Glomerular endothelial cell (primary cell): ENCODE measurements around the gene SGTA. TPM values are rescaled to one million over a fixed set of nuclear protein-coding genes. Genes with fewer than 3 reads are reported as not detected.
"Not testable (repeated sequence)": the region's sequence is repeated elsewhere in the genome, so short reads cannot be mapped to it uniquely, and the experiment has no call there.

ENCODE experiments used
- DNase-seq: peaks from one replicate; pipeline ENCODE4 v3.0.0-alpha.2; 2011; ENCODE audit warnings: low read depth, low spot score; ENCODE audit errors: extremely low read depth
- total RNA-seq: library from RNA; depleted of rRNA; stranded (reverse); fragments of >200 nt; gene quantifications from 2 replicates; pipeline ENCODE4 v1.2.3, GENCODE V29; 2015

Gene SGTA
- total RNA-seq, 1 donor from 2014 or later, result 75.1 TPM

DNA sequence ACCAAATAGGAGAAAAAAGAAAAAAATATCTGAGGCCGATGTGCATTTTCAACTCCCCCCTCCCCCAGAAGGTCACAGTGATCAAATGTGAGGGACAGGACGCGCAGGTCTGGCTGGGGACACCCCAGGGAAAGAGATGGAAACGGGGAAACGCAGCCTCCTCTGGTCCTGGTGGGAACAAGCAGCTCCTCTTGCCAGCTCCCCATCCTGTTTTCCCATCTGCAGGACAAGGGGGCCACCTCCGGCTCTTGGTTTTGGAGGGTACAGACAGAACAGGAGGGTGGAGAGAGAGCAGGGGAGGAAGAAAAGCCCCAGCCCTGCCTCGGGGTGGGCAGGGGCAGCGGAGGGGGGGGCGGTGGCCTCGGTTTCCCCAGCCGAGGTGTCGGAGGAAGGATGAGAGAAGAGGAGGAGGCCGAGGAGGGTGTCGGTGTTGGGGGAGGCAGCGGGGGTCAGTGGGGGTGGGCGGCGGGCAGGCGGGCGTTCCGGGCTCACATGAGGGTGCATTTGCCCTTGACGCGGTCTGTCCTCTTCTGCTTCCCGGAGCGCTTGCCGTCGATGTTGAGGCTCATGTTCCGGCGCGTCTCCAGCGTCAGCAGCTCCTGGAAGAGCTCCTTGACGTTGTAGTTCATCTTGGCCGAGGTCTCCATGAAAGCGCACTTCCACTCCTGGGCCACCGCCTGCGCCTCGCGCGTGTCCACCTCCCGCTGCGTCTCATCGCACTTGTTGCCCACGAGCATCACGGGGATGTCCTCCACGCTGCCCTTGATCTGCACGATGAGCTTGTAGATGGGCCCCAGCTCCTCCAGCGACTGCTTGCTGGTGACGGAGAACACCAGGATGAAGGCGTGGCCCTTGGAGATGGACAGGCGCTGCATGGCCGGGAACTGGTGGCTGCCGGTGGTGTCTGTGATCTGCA lies 66.1 kb downstream of the SGTA start:
- no peak for DNase-seq

DNA sequence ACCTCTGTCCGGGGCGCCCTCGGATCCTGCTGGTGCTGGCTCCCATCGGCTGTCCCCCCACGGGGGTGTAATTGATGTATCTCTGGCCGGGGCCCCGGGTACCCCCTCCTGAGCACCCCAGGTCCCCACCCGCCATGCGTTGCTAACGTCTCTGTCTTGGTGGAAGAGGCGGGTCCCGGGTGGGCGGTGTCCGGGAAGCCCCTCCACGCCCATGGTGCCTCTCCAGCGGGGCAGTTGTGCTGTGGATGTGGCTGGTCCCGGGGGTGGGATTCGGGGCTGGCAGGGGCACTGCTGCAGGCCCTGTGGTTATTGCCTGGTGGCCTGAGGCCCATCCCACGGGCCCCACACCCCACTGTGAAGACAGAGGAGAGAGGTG lies 66.8 kb downstream of the SGTA start:
- no peak for DNase-seq

DNA sequence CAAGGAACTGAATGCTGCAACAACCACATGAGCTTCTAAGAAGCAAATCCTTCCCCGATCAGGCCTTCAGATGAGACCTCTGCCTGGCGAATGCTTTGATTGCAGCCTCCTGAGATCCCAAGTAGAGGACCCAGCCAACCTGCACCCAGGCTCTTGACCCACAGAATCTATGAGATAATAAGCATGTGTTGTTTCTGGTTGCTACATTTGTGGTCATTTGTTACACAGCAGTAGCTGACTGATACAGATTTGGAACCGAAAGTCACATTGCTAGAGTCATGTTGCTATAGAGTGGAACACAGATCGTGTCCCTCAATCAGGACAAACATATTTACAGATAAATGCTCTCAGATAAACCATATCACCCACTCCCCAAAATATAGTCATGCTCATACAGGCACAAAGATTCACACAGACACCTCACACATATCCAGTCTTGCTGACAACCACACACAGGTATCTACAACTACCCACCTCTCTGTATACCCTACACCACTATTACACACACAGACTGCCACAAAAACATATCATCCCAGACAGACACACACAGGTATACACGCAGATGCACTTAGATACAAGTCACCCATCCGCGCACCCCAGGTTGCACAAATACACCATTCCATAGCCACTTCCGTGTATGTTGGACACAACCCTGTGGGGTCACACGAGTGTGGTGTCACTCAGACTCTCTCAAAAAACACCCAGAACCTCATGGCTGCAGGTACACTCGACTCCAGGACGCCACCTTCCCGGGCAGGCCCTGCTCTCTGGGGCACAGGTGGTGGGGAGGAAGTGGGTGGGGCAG lies 67.4 kb downstream of the SGTA start:
- DNase-seq, result no peak

DNA sequence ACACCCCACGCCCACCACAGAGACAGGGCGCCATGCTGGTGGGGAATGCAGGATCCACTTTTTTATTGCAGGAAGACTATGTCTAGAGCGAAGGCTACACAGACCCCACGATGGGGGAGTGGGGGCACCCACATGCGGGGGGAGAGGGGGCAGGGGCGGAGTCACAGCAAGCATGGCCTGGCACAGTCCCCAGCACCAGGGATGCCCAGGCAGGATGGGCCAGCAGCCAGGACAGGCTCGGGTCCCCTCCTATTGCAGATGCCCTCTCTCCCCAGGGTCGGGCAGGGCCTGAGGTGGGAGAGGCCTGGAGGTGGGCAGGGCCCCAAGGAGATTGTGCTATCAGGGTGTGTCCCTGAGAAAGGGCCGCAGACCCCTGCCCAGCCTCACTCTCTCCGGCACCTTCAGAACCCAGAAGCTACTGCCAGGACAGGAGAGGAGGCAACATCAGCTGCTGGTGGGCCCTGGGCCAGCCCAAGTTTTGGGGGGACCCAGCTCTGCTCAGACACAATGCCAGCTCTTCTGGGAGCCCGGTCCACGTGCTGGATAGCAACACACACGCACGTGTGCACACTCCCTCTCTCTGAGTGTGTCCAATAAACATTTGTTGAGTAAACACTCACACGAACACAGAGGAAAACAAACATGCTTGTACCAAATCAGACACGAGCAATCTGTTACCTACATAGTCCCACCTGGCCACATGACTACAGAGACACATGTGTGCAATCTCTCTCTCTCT lies 68.4 kb downstream of the SGTA start:
- DNase-seq, result no peak

DNA sequence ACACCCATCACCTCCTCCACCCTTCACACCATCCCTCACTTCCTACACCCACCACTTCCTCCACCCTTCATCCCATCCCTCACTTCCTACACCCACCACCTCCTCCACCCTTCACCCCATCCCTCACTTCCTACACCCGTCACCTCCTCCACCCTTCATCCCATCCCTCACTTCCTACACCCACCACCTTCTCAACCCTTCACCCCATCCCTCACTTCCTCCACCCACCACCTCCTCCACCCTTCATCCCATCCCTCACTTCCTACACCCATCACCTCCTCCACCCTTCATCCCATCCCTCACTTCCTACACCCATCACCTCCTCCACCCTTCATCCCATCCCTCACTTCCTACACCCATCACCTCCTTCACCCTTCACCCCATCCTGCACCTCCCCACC lies 69.0 kb downstream of the SGTA start:
- DNase-seq, result not testable (repeated sequence)

DNA sequence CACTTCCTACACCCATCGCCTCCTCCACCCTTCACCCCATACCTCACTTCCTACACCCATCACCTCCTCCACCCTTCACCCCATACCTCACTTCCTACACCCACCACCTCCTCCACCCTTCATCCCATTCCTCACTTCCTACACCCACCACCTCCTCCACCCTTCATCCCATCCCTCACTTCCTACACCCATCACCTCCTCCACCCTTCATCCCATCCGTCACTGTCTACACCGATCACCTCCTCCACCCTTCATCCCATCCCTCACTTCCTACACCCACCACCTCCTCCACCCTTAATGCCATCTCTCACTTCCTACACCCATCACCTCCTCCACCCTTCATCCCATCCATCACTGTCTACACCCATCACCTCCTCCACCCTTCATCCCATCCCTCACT lies 69.9 kb downstream of the SGTA start:
- not testable (repeated sequence) for DNase-seq

DNA sequence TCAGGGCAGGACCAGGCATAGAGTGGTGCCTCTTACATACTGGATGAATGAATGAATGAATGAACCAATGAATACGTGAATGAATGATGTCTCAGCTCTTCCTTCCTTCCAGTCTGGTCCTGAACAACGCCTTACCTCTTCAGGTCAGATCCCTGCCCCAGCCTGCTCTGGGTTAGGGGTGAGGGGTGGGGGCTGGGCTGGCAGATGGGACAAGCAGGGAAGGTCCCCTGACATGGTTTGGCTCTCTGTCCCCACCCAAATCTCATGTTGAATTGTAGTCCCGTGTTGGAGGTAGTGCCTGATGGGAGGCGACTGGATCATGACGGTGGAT lies 71.2 kb downstream of the SGTA start:
- DNase-seq, result no peak

DNA sequence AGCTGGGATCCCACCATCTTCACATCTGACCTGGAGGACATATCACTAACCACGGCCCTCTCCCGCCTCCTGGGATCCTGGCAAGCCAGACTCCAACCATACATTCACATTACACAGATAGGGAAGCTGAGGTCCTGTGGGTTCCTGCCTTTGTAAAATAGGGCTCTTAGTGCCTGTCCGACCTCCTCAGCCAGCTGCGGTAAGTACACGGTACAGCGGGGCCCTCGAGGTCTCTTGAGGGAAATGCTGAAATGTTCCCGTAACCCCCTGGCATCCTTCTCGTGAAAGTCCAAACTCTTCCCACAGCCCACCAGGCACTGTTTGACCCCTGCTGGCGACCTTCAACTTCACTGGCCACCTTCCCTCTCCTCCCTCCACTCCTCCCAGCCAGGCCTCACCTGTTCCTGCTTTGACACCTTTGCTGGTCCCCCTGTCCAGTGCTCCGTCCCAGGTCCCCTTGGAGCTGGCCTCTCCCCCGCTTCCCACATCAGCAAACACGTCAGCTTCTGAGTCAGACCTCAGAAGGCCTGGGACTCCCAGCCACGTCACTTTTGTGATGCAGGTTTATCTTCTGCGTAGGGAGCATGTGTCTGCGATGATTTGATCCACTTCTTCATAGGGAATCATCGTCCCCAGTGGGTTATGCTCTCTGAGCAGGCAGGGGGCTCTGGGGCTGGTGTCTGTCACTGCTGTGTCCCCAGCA lies 71.8 kb downstream of the SGTA start:
- no peak for DNase-seq

DNA sequence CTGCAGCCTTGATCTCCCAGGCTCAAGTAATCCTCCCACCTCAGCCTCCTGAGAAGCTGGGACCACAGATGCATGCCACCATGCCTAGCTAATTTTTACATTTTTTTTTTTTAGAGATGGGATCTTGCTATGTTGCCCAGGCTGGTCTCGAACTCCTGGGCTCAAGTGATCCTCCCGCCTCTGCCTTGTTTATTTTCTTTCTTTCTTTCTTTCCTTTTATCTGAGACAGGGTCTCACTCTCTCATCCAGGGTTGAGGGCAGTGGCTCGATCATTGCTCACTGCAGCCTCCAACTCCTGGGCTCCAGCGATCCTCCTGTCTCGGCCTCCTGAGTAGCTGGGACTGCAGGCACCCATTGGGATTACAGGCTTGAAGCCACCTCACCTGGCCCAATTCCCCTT lies 76.8 kb downstream of the SGTA start:
- no peak for DNase-seq

Other genes with a start within 250 kb of the SGTA start
- gene GNG7, start 80.6 kb downstream of the SGTA start, total RNA-seq, result 0.19 and 1.3 TPM in 2 replicates
- 0.47 and 3.1 TPM in 2 replicates for gene DIRAS1, start 61.9 kb downstream of the SGTA start, total RNA-seq
- 30.2 and 36.5 TPM in 2 replicates for gene SLC39A3, start 43.3 kb downstream of the SGTA start, total RNA-seq
- 89.0 and 89.4 TPM in 2 replicates for gene THOP1, start 2.2 kb upstream of the SGTA start, total RNA-seq
- gene ZNF554, start 36.6 kb upstream of the SGTA start, total RNA-seq, result 2.7 and 5.4 TPM in 2 replicates
- 5.8 and 9.1 TPM in 2 replicates for gene ZNF555, start 58.2 kb upstream of the SGTA start, total RNA-seq
- gene ZNF556, start 84.1 kb upstream of the SGTA start, total RNA-seq, result not detected in 2 replicates
- gene ZNF57, start 117.7 kb upstream of the SGTA start, total RNA-seq, result 2.1 and 5.8 TPM in 2 replicates
- gene ZNF77, start 161.7 kb upstream of the SGTA start, total RNA-seq, result 2.7 and 3.4 TPM in 2 replicates
- gene TLE6, start 194.3 kb upstream of the SGTA start, total RNA-seq, result 0.58 and 0.88 TPM in 2 replicates
- gene TLE2, start 246.0 kb upstream of the SGTA start, total RNA-seq, result 20.8 and 32.8 TPM in 2 replicates